Neuron (in vitro differentiated cells): ENCODE measurements around the gene PLIN5.

Experiments used
- H2AFZ ChIP-seq: one replicate; pipeline ENCODE4 v1.6.1; 2013; ENCODE audit warnings: low read depth, mild to moderate bottlenecking, inconsistent platforms, low read length, moderate library complexity
- H3K27me3 ChIP-seq: one replicate; pipeline ENCODE4 v1.6.1; 2013; ENCODE audit warnings: low read length; ENCODE audit not compliant: insufficient read depth
- H3K36me3 ChIP-seq: one replicate; pipeline ENCODE4 v1.6.1; 2013; ENCODE audit warnings: low read length; ENCODE audit not compliant: insufficient read depth
- H3K4me1 ChIP-seq: one replicate; pipeline ENCODE4 v1.6.1; 2013; ENCODE audit warnings: low read length; ENCODE audit not compliant: insufficient read depth
- H3K4me3 ChIP-seq: 2 replicates; pipeline ENCODE4 v1.5.1; 2013; ENCODE audit warnings: mild to moderate bottlenecking, low read length, moderate library complexity
- H3K9me3 ChIP-seq: one replicate; pipeline ENCODE4 v1.6.1; 2013; ENCODE audit warnings: low read length

PLIN5 gene

DNA sequence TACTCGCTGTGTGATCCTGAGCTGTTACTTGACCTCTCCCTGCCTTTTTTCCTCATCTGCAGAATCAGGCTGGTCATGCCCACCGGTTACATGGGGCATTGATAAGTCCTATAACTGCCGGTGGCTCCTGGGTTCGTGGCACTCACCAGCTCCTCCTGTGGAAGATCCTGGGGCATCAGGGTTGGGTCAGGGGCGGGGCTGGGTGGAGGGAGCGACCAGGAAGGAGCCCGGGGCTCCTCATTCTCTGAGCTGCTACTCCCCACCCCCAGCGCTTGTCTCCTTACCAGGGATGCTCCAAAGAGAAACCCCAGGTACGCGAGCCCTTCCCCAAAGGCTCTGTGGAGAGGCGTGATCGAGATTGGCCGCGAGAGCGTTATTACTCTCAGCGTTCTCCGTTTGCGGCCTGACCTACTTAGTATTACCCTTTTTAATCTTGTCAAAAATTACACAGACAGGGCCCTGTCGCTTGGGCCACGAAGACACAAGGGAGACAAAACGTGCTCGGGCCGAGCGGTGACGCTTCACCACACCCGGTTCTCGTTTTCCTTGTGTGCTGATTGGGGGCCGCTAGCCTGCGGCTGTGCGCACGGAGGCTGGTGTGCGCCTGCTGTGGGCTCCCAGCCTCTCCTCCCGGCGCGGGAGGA, 52.2 kb downstream of the PLIN5 start:
- no peak overlapping the region for H3K4me3 ChIP-seq

DNA sequence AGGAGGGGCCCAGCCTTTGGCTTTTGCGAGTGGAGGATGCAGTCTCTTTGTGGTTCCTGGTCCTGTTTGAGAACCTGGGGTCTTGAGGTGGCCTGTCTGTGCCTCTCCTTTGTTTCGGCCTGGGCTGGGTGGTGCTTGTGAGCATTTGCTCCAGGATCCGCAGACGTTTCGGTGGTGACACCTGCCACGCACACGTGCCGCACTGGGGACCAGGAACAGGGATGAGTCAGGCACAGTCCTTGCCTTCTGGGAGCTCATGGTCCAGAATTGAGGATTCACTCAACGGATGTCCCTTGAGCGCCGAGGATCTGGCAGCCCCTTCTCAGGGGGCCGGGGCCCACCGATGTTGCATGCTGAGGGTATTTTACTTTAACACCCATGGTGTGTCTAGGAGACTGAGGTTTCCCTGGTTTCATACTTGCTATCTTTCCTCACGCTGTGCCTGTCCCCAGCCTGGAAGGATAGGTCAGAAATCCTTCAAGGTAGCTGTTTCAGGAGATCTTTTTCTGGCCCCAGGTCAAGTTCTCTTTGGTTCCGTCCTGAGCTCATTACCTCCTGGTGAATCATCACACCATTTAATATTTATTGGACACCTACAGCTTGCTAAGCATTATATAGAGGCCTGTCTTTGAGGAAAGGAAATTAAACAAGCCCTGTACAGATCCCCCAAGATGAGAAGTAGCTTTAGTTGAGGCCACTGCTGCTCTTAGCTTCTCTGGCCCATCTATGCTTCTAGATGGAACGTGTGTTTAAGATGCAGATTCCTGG, 57.8 kb downstream of the PLIN5 start:
- Histone ChIP-seq H3K27me3 (no peaks in the 10 kb centered on the region), H3K9me3 (no peaks in the 10 kb centered on the region)

More for the DNA sequence above, 52.2 kb downstream of the PLIN5 start:
- Histone ChIP-seq H3K9me3 (no peaks in the 10 kb centered on the region), H3K4me1 (no peaks in the 10 kb centered on the region), H3K36me3 (peaks cover 42% of the 10 kb centered on the region), H3K27me3 (no peaks in the 10 kb centered on the region), H2AFZ (no peak overlapping the region)

DNA sequence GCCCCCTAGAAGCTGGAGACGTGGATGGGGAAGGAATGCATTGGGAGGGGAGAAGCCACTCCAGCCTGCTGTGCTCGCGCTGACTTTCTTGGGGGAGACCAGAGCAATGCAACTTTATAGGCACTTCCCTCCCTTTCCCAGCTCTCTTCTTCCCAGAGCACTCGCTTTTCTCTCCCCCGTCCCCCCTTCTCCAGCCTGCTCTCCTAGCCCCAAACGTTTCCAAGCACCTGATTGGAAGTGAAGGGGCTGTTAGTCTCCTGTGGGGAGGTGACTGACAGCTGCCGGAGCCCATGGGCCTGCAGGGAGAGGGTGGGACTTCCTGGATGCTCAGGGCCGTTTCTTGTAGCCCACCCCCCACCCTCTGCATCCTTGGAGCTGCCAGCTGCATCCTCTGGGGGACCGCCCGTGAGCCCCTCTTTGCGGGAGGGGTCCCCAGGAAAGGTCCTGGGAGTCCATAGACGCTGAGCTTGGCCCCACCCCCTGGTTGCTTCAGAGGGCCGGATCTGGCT, 60.5 kb downstream of the PLIN5 start:
- Histone ChIP-seq H3K4me1 (peaks cover 25% of the 10 kb centered on the region), H3K9me3 (no peaks in the 10 kb centered on the region), H3K36me3 (peaks cover 37% of the 10 kb centered on the region), H3K27me3 (no peaks in the 10 kb centered on the region), H3K4me3 (peak overlapping the region; percentile 67), H2AFZ (no peak overlapping the region)

More for the DNA sequence above, 57.8 kb downstream of the PLIN5 start:
- H3K4me1 ChIP-seq = peaks cover 21% of the 10 kb centered on the region
- peaks cover 45% of the 10 kb centered on the region for H3K36me3 ChIP-seq
- no peak overlapping the region for H3K4me3 ChIP-seq
- H2AFZ ChIP-seq = no peak overlapping the region

DNA sequence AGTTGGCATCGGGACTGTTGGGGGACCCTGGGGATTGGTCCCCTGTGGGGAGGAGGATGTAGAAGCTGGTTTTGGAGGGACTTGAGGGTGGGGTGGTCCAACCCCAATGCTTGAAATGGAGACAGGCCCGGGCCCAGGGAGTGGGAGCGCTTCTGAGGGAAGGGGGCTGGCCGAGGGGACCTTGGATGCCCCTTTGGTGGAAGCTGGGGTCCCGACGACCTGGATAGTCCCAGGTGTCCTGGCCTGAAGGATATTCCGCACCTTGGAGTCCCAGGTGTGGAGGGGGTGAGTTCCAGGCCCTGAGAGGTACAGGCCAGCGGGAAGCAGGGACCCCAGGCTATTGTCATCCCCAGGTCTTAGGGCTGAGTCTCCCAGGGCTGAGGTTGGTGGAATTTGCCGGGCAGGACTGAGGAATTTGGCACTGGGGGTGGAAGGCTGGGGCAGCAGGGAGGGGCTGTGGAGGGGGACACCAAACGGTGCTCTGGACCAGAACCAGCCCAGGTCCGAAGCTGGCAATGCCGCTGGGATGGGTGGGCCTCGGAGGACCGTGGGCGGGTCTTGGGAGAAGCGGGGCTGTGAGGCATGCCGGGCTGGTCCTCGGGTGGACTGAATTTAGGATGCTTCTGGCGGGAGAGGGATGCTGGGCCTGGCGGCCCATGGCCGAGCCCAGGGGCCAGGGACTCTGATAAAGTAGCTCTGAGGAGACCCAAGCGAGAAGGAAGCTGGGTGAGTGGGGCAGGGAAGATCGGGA, 61.1 kb downstream of the PLIN5 start:
- Histone ChIP-seq H3K4me1 (peaks cover 25% of the 10 kb centered on the region), H3K9me3 (no peaks in the 10 kb centered on the region), H2AFZ (no peak overlapping the region), H3K27me3 (no peaks in the 10 kb centered on the region), H3K36me3 (peaks cover 33% of the 10 kb centered on the region), H3K4me3 (peak overlapping the region; percentile 67)

DNA sequence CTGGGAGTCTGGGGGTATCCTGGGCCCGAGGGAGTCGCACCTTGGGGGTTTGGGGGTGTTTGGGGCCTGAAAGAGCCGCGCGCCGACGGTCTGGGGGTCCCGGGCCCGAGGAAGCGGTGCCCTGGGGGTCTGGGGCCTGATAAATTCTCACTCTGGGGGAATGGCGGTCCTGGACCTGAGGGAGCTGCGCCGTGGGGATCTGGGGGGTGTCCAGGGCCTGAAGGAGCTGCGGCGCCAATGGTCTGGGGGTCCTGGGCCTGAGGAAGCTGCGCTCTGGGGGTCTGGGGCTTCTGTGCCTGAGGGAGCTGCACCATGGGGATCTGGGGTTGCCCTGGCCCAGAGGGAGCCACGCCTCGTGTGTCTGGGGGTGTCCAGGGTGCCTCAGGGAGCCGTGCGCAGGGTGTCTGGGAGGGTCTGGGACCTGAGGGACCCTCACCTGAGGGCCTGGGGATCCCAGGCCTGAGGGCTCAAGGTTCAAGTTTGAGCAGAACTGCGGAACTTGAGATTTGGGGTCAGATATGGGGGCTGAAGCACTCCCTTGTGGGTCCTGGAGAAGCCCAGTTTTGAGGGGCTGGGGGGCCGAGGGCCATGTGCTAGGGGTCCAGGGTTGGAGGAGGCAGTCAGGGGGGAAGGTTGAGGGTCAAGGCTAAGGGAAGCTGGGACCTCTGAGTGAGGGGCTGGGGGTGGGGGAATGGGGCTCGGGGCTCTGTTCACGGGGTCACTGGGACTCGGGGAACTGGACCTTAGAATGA, 61.8 kb downstream of the PLIN5 start:
- no peaks in the 10 kb centered on the region for H3K9me3 ChIP-seq
- no peaks in the 10 kb centered on the region for H3K27me3 ChIP-seq
- H3K36me3 ChIP-seq = peaks cover 27% of the 10 kb centered on the region
- peak overlapping the region; percentile 67 for H3K4me3 ChIP-seq
- H2AFZ ChIP-seq = no peak overlapping the region
- peaks cover 25% of the 10 kb centered on the region for H3K4me1 ChIP-seq
